K562 (cell line): ENCODE results near the gene APC2. TPM values are rescaled to one million over a fixed set of nuclear protein-coding genes. Genes with fewer than 3 reads are reported as not detected.

Experiments used
- CEBPG ChIP-seq, 3 experiments: fragments of 200-800 bp in 1 of 3; sonication (Bioruptor generic) in 1 of 3; sonication (generic) in 1 of 3; formaldehyde crosslinking in 1 of 3; IDR thresholded peaks in 2 of 3; conservative IDR thresholded peaks in 1 of 3; 2 replicates each; pipeline versions ENCODE4 v1.6.1 to v1.8.0; 2016 to 2022; ENCODE audit warnings: missing compliant biosample characterization in 2 of 3, missing genetic modification characterization in 2 of 3, mild to moderate bottlenecking in 1 of 3, missing genetic modification reagents in 1 of 3
- GATAD2A ChIP-seq: fragments of 450-650 bp; IDR thresholded peaks from 2 replicates; pipeline ENCODE4 v1.6.1; 2017
- GTF2E2 ChIP-seq: fragments of 200-800 bp; sonication (Bioruptor generic); IDR thresholded peaks from 2 replicates; pipeline ENCODE4 v1.6.1; 2016; ENCODE audit warnings: missing genetic modification characterization, missing compliant biosample characterization
- KLF6 ChIP-seq: fragments of 250-450 bp; sonication (Bioruptor Pico); IDR thresholded peaks from 2 replicates; pipeline ENCODE4 v1.4.0; 2020; ENCODE audit warnings: mild to moderate bottlenecking, moderate library complexity, borderline replicate concordance
- POLR2B ChIP-seq: fragments of 450-650 bp; IDR thresholded peaks from 2 replicates; pipeline ENCODE4 v1.6.1; 2018; ENCODE audit warnings: low read depth; ENCODE audit not compliant: partially characterized antibody
- PYGO2 ChIP-seq: fragments of 450-650 bp; IDR thresholded peaks from 2 replicates; pipeline ENCODE4 v1.6.1; 2016; ENCODE audit warnings: mild to moderate bottlenecking, missing genetic modification characterization, moderate library complexity, missing compliant biosample characterization
- TEAD2 ChIP-seq: fragments of 450-650 bp; IDR thresholded peaks from 2 replicates; pipeline ENCODE4 v1.6.1; 2016; ENCODE audit warnings: missing genetic modification characterization, control low read depth, missing compliant biosample characterization
- ZC3H8 ChIP-seq: fragments of 450-650 bp; IDR thresholded peaks from 2 replicates; pipeline ENCODE4 v1.6.1; 2017
- polyA plus RNA-seq, 8 experiments: library from polyadenylated mRNA; depleted of rRNA in 4 of 8; stranded (reverse) in 5 of 8; unstranded in 3 of 8; fragments of >200 nt; fragmentation: Nextera tagmentation in 2 of 8; fragmentation: Illumina TruSeq in 1 of 8; extraction: Ambion mirVana in 2 of 8; extraction: Trizol in 1 of 8; gene quantifications; 2 replicates each; pipeline versions ENCODE4 v1.2.1 to v1.2.3, GENCODE V29; 2011 to 2014; ENCODE audit warnings: inconsistent platforms in 1 of 8, missing spikeins in 1 of 8
- total RNA-seq, 7 experiments: library from RNA; depleted of rRNA in 6 of 7; stranded (reverse); fragments of >200 nt in 6 of 7; fragmentation: Illumina TruSeq in 2 of 7; extraction: Trizol in 2 of 7; gene quantifications; 2 replicates each; pipeline versions ENCODE4 v1.2.1 to v1.2.3, GENCODE V29; 2011 to 2021; ENCODE audit warnings: low replicate concordance in 1 of 7
- TF ChIP-seq, protein P1 (sequence below): fragments of 450-650 bp; IDR thresholded peaks from 2 replicates; pipeline ENCODE4 v1.6.1; 2016; ENCODE audit warnings: low read depth
- TF ChIP-seq, protein P2 (sequence below): fragments of 250-450 bp; sonication (Bioruptor Pico); IDR thresholded peaks from 2 replicates; pipeline ENCODE4 v1.8.0; 2021; ENCODE audit warnings: moderate library complexity, mild to moderate bottlenecking, inconsistent platforms
- TF ChIP-seq, protein P3 (sequence below): sonication (generic); formaldehyde crosslinking; IDR thresholded peaks from 2 replicates; pipeline ENCODE4 v1.8.0; 2023; ENCODE audit warnings: missing genetic modification reagents, mild to moderate bottlenecking, borderline replicate concordance

Gene APC2
- total and polyA plus RNA-seq, 9 of the 15 experiments (the other 6 are each of a cell fraction or from before 2014, with no cell fraction given) = 0.01 to 0.40 (median 0.05) TPM; not detected in 3

DNA sequence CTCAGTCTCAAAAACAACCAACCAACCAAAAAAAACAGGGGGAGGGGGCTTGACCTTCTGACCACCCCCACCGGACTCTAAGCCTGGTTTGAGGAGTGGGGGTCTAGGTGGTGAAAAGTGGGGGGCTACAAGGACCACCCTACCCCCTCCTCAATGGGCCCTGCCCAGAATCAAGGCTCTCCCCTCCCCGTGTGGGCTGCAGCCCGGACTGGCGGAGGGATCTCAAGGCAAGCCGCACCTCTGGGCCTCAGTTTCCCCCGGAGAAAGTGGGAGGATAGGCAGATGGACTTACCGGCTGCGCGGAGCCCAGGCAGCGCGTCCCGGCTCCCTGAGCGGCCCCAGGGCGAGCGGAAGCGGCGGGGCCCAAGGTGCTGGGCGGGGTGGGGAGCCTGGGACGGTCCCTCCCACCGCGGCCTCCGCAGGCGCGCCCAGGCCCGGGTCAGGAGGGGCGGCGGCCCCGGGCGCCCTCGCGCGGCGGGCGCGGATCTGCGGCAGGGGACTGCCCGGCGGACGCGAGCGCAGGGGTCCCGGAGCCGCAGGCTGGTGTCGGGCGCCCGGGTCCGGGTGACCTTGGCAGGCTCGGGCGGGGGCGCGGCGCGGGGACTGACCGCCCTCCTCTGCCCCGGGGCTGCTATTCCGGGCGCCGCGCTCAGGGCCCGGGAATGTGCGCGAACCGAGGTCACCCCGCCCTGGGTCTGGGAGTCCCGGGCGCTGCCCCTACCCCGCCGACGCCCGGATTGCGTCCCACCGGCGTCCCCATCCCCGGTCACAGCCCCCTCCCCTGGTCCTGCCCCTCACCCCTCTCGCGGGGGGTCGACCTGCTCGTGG lies 63.0 kb downstream of the APC2 start, which contains the start of gene ADAMTSL5 (continued):
- TF ChIP-seq, protein P1, sequence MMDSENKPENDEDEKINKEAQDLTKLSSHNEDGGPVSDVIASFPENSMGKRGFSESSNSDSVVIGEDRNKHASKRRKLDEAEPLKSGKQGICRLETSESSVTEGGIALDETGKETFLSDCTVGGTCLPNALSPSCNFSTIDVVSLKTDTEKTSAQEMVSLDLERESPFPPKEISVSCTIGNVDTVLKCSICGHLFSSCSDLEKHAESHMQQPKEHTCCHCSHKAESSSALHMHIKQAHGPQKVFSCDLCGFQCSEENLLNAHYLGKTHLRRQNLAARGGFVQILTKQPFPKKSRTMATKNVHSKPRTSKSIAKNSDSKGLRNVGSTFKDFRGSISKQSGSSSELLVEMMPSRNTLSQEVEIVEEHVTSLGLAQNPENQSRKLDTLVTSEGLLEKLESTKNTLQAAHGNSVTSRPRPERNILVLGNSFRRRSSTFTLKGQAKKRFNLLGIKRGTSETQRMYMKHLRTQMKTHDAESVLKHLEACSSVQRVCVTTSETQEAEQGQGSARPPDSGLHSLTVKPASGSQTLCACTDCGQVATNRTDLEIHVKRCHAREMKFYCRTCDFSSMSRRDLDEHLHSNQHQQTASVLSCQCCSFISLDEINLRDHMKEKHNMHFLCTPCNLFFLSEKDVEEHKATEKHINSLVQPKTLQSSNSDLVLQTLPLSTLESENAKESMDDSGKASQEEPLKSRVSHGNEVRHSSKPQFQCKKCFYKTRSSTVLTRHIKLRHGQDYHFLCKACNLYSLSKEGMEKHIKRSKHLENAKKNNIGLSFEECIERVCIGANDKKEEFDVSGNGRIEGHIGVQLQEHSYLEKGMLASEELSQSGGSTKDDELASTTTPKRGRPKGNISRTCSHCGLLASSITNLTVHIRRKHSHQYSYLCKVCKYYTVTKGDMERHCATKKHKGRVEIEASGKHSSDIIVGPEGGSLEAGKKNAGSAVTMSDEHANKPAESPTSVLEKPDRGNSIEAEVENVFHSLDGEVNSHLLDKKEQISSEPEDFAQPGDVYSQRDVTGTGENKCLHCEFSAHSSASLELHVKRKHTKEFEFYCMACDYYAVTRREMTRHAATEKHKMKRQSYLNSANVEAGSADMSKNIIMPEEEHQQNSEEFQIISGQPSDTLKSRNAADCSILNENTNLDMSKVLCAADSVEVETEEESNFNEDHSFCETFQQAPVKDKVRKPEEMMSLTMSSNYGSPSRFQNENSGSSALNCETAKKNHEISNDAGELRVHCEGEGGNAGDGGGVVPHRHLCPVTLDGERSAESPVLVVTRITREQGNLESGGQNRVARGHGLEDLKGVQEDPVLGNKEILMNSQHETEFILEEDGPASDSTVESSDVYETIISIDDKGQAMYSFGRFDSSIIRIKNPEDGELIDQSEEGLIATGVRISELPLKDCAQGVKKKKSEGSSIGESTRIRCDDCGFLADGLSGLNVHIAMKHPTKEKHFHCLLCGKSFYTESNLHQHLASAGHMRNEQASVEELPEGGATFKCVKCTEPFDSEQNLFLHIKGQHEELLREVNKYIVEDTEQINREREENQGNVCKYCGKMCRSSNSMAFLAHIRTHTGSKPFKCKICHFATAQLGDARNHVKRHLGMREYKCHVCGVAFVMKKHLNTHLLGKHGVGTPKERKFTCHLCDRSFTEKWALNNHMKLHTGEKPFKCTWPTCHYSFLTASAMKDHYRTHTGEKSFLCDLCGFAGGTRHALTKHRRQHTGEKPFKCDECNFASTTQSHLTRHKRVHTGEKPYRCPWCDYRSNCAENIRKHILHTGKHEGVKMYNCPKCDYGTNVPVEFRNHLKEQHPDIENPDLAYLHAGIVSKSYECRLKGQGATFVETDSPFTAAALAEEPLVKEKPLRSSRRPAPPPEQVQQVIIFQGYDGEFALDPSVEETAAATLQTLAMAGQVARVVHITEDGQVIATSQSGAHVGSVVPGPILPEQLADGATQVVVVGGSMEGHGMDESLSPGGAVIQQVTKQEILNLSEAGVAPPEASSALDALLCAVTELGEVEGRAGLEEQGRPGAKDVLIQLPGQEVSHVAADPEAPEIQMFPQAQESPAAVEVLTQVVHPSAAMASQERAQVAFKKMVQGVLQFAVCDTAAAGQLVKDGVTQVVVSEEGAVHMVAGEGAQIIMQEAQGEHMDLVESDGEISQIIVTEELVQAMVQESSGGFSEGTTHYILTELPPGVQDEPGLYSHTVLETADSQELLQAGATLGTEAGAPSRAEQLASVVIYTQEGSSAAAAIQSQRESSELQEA = no peak
- TF ChIP-seq, protein P2, sequence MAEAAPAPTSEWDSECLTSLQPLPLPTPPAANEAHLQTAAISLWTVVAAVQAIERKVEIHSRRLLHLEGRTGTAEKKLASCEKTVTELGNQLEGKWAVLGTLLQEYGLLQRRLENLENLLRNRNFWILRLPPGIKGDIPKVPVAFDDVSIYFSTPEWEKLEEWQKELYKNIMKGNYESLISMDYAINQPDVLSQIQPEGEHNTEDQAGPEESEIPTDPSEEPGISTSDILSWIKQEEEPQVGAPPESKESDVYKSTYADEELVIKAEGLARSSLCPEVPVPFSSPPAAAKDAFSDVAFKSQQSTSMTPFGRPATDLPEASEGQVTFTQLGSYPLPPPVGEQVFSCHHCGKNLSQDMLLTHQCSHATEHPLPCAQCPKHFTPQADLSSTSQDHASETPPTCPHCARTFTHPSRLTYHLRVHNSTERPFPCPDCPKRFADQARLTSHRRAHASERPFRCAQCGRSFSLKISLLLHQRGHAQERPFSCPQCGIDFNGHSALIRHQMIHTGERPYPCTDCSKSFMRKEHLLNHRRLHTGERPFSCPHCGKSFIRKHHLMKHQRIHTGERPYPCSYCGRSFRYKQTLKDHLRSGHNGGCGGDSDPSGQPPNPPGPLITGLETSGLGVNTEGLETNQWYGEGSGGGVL (CRISPR knock-in tag) = no peak
- TF ChIP-seq PYGO2 (no peak), KLF6 (CRISPR knock-in tag) (0 out of 2 replicates have a peak, but pooled peaks have one; percentile 21), POLR2B (peak; percentile 27), TEAD2 (tag) (no peak), CEBPG (CRISPR knock-in tag; IDR thresholded peaks at IDR 0.05) (no peak), CEBPG (tag; conservative IDR thresholded peaks at IDR 0.05 in 1 of 2, IDR thresholded peaks at IDR 0.05 in 1 of 2) (no peak), GTF2E2 (tag) (no peak), ZC3H8 (no peak), GATAD2A (no peak)
- TF ChIP-seq, protein P3, sequence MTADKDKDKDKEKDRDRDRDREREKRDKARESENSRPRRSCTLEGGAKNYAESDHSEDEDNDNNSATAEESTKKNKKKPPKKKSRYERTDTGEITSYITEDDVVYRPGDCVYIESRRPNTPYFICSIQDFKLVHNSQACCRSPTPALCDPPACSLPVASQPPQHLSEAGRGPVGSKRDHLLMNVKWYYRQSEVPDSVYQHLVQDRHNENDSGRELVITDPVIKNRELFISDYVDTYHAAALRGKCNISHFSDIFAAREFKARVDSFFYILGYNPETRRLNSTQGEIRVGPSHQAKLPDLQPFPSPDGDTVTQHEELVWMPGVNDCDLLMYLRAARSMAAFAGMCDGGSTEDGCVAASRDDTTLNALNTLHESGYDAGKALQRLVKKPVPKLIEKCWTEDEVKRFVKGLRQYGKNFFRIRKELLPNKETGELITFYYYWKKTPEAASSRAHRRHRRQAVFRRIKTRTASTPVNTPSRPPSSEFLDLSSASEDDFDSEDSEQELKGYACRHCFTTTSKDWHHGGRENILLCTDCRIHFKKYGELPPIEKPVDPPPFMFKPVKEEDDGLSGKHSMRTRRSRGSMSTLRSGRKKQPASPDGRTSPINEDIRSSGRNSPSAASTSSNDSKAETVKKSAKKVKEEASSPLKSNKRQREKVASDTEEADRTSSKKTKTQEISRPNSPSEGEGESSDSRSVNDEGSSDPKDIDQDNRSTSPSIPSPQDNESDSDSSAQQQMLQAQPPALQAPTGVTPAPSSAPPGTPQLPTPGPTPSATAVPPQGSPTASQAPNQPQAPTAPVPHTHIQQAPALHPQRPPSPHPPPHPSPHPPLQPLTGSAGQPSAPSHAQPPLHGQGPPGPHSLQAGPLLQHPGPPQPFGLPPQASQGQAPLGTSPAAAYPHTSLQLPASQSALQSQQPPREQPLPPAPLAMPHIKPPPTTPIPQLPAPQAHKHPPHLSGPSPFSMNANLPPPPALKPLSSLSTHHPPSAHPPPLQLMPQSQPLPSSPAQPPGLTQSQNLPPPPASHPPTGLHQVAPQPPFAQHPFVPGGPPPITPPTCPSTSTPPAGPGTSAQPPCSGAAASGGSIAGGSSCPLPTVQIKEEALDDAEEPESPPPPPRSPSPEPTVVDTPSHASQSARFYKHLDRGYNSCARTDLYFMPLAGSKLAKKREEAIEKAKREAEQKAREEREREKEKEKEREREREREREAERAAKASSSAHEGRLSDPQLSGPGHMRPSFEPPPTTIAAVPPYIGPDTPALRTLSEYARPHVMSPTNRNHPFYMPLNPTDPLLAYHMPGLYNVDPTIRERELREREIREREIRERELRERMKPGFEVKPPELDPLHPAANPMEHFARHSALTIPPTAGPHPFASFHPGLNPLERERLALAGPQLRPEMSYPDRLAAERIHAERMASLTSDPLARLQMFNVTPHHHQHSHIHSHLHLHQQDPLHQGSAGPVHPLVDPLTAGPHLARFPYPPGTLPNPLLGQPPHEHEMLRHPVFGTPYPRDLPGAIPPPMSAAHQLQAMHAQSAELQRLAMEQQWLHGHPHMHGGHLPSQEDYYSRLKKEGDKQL (CRISPR knock-in tag) = no peak
